Stimulated activated naive CD4-positive, alpha-beta T cell (primary cell): Measurements from ENCODE around the gene SNRPA.
"Not testable (repeated sequence)": the region's sequence is repeated elsewhere in the genome, so short reads cannot be mapped to it uniquely, and the experiment has no call there.

Experiments
- DNase-seq, 6 experiments: peaks; one replicate each; lab custom pipeline; 2025; lab: John Stamatoyannopoulos, UW

SNRPA gene

DNA sequence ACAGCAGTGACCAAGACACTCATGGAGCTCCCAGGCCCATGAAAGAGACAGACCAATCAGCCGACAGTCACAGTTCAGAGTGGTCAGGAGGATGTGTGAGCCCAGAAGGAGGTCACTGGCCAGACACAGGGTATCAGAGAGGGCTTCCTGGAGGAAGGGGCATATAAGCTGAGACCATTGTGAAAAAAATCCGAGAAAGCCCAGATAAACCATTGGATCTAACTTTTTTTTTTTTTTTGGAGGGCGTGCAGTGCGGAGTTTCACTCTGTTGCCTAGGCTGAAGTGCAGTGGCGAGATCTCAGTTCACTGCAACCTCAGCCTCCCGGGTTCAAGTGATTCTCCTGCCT lies 29.9 kb upstream of the SNRPA start:
- DNase-seq: no peak

- DNase-seq: no peak
These were observed 28.9 kb upstream of the SNRPA start for GRCh38 chr19:40721936-40722661.

DNA sequence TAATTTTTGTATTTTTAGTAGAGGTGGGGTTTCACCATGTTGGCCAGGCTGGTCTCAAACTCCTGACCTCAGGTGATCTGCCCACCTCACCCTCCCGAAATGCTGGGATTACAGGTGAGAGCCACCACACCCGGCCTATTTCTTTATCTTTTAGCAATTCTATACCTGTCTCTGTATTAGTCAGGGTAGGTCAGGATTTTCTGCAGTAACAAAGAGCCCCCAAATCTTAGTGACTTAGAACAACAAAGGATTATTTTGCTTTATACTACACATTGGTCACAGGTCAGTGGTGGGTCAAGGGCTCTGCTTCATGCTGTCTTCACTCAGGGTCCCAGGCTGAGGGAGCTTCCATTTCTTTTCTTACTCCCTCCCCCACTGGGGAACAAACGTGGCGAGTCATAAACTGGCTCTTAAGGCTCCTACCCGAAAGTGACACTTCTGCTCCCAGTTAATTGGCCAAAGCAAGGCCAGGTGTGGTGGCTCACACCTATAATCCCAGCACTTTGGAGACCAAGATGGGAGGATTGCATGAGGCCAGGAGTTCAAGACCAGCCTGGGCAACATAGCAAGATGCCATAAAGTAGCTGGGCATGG lies 27.2 kb upstream of the SNRPA start:
- no peak for DNase-seq

DNA sequence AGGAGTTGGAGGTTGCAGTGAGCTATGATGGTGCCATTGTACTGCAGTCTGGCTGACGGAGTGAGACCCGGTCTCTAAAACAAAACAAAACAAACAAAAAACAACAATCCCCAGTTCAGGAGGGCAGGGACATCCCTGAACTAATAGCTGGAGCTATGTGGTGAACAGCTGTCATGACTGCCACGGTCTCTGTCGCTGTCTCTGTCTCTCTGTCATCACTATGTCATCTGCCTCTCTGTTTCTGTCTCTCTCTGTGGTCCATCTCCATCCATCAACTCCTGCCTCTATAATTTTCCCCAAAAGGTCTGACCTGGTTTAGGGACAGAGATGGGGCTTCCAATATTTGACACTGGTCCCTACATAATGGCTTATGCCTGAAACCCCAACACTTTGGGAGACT lies 26.7 kb upstream of the SNRPA start:
- DNase-seq: no peak

DNA sequence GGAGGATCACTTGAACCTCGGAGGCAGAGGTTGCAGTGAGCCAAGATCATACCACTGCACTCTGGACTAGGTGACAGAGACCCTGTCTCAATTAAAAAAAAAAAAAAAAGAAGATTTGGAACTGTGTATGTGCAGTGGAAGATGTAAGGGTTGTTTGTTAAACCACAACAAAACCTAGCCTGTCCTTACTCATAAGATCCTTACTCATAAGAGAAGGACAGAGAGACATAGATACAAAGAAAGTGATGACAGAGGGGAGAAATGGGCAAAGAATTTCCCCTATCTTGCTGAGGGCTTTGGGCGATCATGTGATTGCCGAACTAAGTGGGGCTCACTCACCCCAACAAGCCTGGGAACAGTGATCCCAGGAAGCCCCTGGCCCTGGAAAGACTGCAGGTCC lies 26.1 kb upstream of the SNRPA start:
- no peak for DNase-seq

DNA sequence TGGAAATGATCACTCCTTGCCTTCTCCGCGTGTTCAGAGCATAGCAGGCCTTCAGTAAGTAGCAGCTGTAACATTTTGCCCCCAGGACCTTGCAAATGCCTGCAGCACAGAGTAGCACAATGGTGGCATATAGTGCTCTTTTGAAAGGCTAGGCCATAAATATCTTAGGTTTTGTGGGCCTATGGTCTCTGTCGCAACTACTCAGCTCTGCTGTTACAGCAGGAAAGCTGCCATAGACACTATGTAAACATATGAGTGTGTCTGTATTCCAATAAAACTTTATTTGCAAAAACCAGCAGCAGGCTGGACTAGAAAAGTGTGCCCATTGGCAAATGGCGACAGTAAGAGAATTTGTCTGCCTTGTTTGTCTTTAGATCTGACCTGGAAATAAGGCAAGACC lies 24.7 kb upstream of the SNRPA start:
- no peak for DNase-seq

- not testable (repeated sequence) for DNase-seq
These were observed 20.9 kb upstream of the SNRPA start for GRCh38 chr19:40730065-40730464.

- not testable (repeated sequence) for DNase-seq
These were observed 18.7 kb upstream of the SNRPA start for GRCh38 chr19:40732304-40732703.

GRCh38 chr19:40733149-40733548 lies 17.9 kb upstream of the SNRPA start:
- DNase-seq: no peak

DNA sequence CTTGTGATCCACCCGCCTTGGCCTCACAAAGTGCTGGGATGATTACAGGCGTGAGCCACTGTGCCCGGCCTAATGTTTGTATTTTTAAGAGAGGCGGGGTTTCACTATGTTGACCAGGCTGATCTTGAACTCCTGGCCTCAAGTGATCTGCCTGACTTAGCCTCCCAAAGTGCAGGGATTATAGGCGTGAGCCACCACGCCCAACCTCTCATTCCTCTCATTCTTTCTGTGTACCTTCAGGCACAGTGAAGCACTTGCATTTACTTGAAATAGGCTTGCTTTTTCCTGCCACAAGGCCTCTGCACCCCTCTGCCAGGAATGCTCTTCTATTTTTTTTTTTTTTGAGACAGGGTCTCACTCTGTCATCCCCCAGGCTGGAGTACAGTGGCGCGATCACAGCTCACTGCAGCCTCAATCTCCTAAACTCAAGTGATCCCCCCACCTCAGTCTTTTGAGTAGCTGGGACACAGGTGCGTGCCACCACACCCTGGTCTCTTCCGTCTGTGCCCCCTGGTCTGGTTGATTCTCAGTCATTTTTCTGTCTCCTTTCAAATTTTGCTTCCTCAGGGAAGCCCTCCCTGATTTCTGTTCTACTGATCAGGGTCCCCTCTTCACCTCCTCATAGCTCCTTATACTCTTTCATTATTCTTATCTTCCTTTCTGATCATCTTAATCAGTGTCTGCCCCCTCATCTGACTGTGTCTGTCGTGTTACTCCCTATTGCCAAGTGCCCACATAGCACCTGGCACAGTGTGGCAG lies 15.8 kb upstream of the SNRPA start:
- no peak for DNase-seq

DNA sequence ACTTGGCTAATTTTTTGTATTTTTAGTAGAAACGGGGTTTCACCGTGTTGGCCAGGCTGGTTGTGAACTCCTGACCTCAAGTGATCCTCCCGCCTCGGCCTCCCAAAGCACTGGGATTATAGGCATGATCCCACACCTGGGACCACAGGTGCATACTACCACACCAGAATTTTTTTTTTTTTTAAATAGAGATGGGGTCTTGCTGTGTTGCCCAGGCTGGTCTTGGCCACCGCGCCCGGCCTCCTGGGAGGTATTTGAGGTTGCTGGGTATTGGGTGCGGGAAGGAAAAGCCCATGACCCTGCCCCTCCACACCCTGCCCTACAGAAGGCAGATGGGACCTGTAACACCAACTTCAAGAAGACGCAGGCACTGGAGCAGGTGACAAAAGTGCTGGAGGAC lies 14.3 kb upstream of the SNRPA start:
- DNase-seq: no peak

- DNase-seq: no peak
These were observed 13.8 kb upstream of the SNRPA start for GRCh38 chr19:40737102-40737644.

GRCh38 chr19:40739030-40739839 lies 11.8 kb upstream of the SNRPA start:
- DNase-seq: no peak

DNA sequence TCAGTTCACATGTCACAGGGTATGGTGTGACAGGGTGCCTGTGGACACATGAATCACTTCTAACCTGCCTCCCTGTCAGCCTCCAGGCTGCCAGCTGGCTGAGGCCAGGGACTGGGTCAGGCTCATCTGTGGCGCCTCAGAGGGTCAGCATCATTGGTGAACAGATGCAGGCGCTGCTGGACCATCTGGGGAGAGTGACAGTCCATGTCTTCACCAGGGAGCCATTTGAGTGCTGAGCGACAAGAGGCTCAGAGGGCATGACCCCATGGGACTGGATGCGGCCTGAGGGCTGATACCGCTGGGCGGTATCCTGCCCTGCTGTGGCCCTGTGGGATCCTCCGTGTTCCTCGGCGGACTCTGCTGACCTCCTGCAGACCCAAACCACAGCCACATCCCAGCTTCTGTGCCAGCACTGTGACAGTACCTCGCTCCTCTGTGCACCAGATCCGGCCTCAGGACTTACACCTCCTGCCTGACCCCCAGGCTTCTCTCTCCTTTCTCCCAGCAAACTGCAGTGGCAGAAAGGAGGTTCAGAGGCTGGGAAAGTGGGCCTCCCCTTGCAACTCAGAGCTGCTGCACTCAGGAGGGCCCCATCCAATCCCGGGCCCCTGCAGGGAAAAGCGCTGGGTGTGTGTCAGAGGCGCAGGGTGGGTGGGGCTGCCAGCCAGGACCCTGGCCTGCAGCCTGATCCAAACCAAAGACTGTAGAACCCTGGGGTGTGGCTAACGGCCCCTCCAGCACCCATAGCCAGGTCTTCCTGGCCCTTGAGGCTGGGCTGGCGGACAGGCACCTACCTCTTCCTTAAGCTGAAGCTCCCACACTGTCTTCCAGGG lies 10.9 kb upstream of the SNRPA start:
- no peak for DNase-seq

- no peak for DNase-seq
These were observed 10.3 kb upstream of the SNRPA start for GRCh38 chr19:40740747-40741146.

DNA sequence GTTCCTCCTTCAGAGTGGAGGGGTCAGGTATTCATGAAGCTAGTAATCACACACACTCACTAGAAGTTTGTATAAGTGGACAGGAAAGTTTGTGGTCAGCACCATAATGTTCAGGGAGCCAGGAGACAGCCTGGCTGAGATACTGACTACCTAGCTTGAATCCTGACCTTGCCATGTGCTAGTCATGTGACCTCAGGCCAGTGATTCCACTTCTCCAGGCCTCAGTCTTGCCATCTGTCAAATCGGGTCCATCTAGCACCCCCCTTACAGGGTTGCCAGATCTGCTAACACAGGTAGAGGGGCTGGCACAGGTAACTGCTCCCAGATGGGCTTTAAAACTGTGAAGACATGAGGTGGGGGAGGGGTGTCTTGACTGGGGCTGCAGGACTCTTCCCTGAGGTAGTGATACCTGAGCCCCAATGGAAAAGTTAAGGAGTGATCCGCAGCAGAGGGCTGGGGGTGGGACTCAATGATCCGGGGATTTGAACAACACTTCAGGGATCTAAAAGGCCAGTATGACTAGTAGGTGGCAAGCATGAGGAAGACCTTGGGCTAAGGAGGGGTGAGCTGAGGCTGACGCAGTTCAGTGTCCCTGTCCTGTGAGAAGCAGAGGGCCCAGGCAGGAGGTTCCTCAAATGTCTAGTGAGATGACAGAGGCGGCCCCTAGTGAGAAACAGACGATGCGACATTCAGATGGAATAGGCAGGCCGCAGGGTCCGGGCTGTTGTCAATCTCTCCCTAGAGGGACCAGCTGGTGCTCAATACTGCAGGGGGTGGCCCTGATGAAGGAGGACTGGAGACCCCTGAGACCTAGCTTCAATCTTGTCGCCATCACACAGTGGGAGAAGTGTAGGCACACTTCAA lies 9.2 kb upstream of the SNRPA start:
- DNase-seq: no peak

- DNase-seq: no peak
These were observed 8.5 kb upstream of the SNRPA start for GRCh38 chr19:40742477-40742876.

DNA sequence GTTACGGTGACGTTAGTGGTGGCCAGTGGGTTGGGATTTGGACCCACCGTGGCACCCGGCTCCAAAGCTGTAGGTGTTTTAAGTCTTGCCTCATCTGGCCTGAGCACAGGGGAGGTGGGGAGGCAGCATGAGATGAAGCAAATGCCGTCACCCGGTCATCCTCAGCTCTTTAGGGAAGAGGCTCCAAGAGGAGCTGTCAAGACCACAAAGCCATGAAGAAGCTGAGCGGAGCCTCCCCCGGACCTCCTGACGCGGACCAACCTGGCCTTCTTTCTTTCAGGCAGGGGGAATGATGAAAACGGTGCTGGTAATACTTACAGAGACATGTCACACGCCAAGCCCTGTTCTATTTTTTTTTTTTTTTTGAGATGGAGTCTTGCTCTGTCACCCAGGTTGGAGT lies 8.1 kb upstream of the SNRPA start:
- DNase-seq: no peak

DNA sequence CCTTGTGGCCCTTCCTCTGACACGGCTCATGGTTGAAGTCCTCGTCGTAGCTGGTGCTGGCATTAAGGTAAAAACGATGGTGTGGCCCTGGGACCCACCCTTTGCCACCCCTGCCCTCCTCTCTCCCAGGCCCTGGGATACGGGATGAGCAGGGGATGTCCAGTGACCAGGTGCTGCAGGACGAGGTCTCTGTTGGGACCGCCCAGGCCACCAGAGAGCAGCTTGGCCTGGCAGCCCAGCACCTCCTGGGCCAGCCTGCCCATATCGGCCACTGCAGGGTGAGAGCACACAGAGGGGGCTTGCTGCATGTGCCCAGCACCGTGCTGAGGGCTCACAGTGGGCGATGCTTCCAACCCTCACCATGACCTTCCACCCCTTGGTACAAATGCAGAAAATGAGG lies 7.1 kb upstream of the SNRPA start:
- DNase-seq: no peak
